ENCODE measurements around the gene ABCD4.

Gene ABCD4

DNA sequence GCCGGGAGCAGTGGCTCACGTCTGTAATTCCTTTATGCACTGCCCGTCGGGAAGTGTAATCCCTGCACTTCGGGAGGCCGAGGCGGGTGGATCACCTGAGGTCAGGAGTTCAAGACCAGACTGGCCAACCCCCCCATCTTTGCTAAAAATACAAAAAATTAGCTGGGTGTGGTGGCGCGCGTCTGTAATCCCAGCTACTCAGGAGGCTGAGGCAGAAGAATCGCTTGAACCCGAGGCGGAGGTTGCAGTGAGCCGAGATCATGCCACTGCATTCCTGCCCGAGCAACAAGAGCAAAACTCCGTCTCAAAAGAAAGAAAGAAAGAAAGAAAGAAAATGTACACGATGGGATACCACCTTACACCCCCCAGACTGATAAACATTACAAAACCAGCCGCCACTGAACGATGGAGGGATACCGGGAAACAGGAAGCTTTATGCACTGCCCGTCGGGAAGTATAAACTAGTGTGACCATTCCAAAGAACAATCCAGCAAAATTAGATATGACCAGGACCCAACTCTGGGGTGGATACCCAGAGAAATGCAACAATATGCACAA, 1.1 kb downstream of the ABCD4 start:
- Histone ChIP-seq H3K79me2 (ENCODE audit: low read length) (peaks cover 7% of the 10 kb centered on the region), H3K4me1 (ENCODE audit: low read length) (no peaks in the 10 kb centered on the region), H3K4me2 (ENCODE audit: low read depth, low read length) (peak overlapping the region; percentile 54), H4K20me1 (ENCODE audit: insufficient read depth, low read length) (no peaks in the 10 kb centered on the region), H3K4me3 (ENCODE audit: low read length) (peak overlapping the region; percentile 78), H3K9ac (ENCODE audit: low read length) (no peak overlapping the region), H3K9me3 (replicated peaks; ENCODE audit: insufficient read depth, low read length) (no peaks in the 10 kb centered on the region), H3F3A (ENCODE audit: insufficient read depth, low read length) (no peaks in the 10 kb centered on the region), H2AFZ (ENCODE audit: low read length) (peak overlapping the region; percentile 80; the same call in 1 of the 2 replicates), H3K27me3 (replicated peaks; ENCODE audit: insufficient read depth, low read length) (no peaks in the 10 kb centered on the region), H3K36me3 (replicated peaks; ENCODE audit: insufficient read depth, low read length) (no peaks in the 10 kb centered on the region), H3K9me2 (replicated peaks; ENCODE audit: insufficient read depth, low read length) (no peaks in the 10 kb centered on the region), H3K27ac (ENCODE audit: low read length) (no peak overlapping the region)
- no peak for TF ChIP-seq EZH2 (optimal IDR thresholded peaks at IDR 0.05; ENCODE audit: low read depth, low read length)
- TF ChIP-seq, protein P1, sequence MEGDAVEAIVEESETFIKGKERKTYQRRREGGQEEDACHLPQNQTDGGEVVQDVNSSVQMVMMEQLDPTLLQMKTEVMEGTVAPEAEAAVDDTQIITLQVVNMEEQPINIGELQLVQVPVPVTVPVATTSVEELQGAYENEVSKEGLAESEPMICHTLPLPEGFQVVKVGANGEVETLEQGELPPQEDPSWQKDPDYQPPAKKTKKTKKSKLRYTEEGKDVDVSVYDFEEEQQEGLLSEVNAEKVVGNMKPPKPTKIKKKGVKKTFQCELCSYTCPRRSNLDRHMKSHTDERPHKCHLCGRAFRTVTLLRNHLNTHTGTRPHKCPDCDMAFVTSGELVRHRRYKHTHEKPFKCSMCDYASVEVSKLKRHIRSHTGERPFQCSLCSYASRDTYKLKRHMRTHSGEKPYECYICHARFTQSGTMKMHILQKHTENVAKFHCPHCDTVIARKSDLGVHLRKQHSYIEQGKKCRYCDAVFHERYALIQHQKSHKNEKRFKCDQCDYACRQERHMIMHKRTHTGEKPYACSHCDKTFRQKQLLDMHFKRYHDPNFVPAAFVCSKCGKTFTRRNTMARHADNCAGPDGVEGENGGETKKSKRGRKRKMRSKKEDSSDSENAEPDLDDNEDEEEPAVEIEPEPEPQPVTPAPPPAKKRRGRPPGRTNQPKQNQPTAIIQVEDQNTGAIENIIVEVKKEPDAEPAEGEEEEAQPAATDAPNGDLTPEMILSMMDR (IDR thresholded peaks at IDR 0.05; ENCODE audit: low read length), result no peak
- TF ChIP-seq EZH2phosphoT487 (IDR thresholded peaks at IDR 0.05; ENCODE audit: low read length), result no peak
- no peak for DNase-seq

DNA sequence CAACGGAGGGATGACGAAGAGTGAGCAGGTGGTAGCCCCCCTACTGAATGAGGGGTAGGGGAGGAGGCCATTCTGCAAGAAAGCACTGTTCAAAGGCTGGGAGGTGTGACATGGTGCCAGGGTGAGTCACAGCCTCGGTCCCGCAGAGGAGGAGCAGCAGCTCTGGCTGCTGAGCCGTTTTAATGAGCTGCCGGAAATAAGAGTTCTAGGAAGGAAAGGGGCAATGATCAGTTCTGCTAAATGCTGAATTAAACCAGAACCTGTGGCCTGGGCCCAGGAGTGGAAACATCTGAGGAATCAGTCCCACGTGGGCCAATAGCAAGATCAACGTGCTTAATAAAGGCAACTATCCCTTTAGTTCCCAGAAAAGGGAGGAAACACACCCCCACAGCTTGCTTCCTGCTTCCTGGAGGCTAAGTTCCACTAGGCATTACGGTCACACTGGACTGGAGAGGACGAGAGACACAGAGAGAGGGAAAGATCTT, 3.6 kb downstream of the ABCD4 start:
- no peak for DNase-seq
- no peak overlapping the region for H3K4me3 ChIP-seq (ENCODE audit: low read length)
- no peaks in the 10 kb centered on the region for H3K9me2 ChIP-seq (replicated peaks; ENCODE audit: insufficient read depth, low read length)
- H3K79me2 ChIP-seq (ENCODE audit: low read length), result peaks cover 7% of the 10 kb centered on the region
- H3K4me2 ChIP-seq (ENCODE audit: low read depth, low read length), result no peak overlapping the region
- no peaks in the 10 kb centered on the region for H3K4me1 ChIP-seq (ENCODE audit: low read length)
- H3K27me3 ChIP-seq (replicated peaks; ENCODE audit: insufficient read depth, low read length), result no peaks in the 10 kb centered on the region
- H3K36me3 ChIP-seq (replicated peaks; ENCODE audit: insufficient read depth, low read length), result no peaks in the 10 kb centered on the region
- no peak overlapping the region for H2AFZ ChIP-seq (ENCODE audit: low read length)
- H3K27ac ChIP-seq (ENCODE audit: low read length), result no peak overlapping the region
- TF ChIP-seq EZH2 (optimal IDR thresholded peaks at IDR 0.05; ENCODE audit: low read depth, low read length) (no peak), EZH2phosphoT487 (IDR thresholded peaks at IDR 0.05; ENCODE audit: low read length) (no peak)
- TF ChIP-seq, protein P1 (IDR thresholded peaks at IDR 0.05; ENCODE audit: low read length), result no peak
- no peak overlapping the region for H3K9ac ChIP-seq (ENCODE audit: low read length)
- H3F3A ChIP-seq (ENCODE audit: insufficient read depth, low read length), result no peaks in the 10 kb centered on the region
- H4K20me1 ChIP-seq (ENCODE audit: insufficient read depth, low read length), result no peaks in the 10 kb centered on the region
- H3K9me3 ChIP-seq (replicated peaks; ENCODE audit: insufficient read depth, low read length), result no peaks in the 10 kb centered on the region

DNA sequence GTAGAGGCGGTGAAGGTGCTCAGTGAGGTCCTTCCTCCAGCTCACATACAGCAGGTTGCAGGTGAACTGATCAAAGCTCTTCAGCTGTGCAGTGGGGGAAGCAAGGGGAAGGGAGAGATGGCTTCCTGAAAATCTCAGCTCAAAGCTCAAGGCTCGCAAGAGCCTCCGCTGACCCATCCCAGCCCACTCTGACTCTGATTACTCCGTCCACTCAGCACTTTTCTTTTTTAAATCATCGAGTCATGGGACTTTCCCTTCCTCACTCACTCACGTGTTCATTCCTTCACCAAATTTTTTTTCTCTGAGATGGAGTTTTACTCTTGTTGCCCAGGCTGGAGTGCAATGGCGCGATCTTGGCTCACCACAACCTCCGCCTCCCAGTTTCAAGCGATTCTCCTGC, 4.7 kb downstream of the ABCD4 start:
- TF ChIP-seq, protein P1 (IDR thresholded peaks at IDR 0.05; ENCODE audit: low read length), result no peak
- no peak for TF ChIP-seq EZH2 (optimal IDR thresholded peaks at IDR 0.05; ENCODE audit: low read depth, low read length)
- TF ChIP-seq EZH2phosphoT487 (IDR thresholded peaks at IDR 0.05; ENCODE audit: low read length), result no peak
- Histone ChIP-seq H3K36me3 (replicated peaks; ENCODE audit: insufficient read depth, low read length) (no peaks in the 10 kb centered on the region), H3K9me3 (replicated peaks; ENCODE audit: insufficient read depth, low read length) (no peaks in the 10 kb centered on the region), H2AFZ (ENCODE audit: low read length) (no peak overlapping the region), H4K20me1 (ENCODE audit: insufficient read depth, low read length) (no peaks in the 10 kb centered on the region), H3K4me1 (ENCODE audit: low read length) (no peaks in the 10 kb centered on the region), H3K9me2 (replicated peaks; ENCODE audit: insufficient read depth, low read length) (no peaks in the 10 kb centered on the region), H3K27ac (ENCODE audit: low read length) (no peak overlapping the region), H3K9ac (ENCODE audit: low read length) (no peak overlapping the region), H3K4me3 (ENCODE audit: low read length) (no peak overlapping the region), H3K79me2 (ENCODE audit: low read length) (peaks cover 7% of the 10 kb centered on the region), H3F3A (ENCODE audit: insufficient read depth, low read length) (no peaks in the 10 kb centered on the region), H3K27me3 (replicated peaks; ENCODE audit: insufficient read depth, low read length) (no peaks in the 10 kb centered on the region), H3K4me2 (ENCODE audit: low read depth, low read length) (no peak overlapping the region)
- DNase-seq, result no peak
